Measurements from ENCODE around the gene SPATS1. TPM values are rescaled to one million over a fixed set of nuclear protein-coding genes. Genes with fewer than 3 reads are reported as not detected.

Gene SPATS1
- polyA plus RNA-seq, 1 donor (not counting 4 experiments of a cell fraction or from before 2014, with no cell fraction given), result not detected

GRCh38 chr6:44301782-44302564, 40.5 kb upstream of the SPATS1 start:
- Histone ChIP-seq H4K20me1 (ENCODE audit: control insufficient read depth, extremely low read depth, insufficient read depth, low read length) (no peaks in the 10 kb centered on the region), H3K79me2 (ENCODE audit: control insufficient read depth, insufficient read depth, low read length) (no peaks in the 10 kb centered on the region), H3K36me3 (ENCODE audit: control insufficient read depth in 2 of 2, extremely low read depth in 1 of 2, insufficient read depth in 2 of 2, low read length in 2 of 2) (peaks cover 45 to 46% of the 10 kb centered on the region in 2 experiments), H3K9me1 (ENCODE audit: control insufficient read depth, extremely low read depth, insufficient read depth, low read length) (peaks cover 2% of the 10 kb centered on the region), H3K4me3 (ENCODE audit: control insufficient read depth in 2 of 3, extremely low read depth in 1 of 3, insufficient read depth in 2 of 3, low read depth in 1 of 3, low read length in 3 of 3) (no peak overlapping the region), H3K4me2 (ENCODE audit: control insufficient read depth, extremely low read depth, insufficient read depth, low read depth, low read length) (no peak overlapping the region), H2AFZ (ENCODE audit: control insufficient read depth, low read length) (no peak overlapping the region), H3K4me1 (ENCODE audit: control insufficient read depth, extremely low read depth, insufficient read depth, low read length) (peaks cover 7% of the 10 kb centered on the region), H3K27ac (ENCODE audit: control insufficient read depth, insufficient read depth, low read length) (no peak overlapping the region), H3K9ac (ENCODE audit: control insufficient read depth, extremely low read depth, insufficient read depth, low read length) (no peak overlapping the region), H3K9me3 (ENCODE audit: control insufficient read depth, low read depth, low read length) (no peaks in the 10 kb centered on the region), H3K27me3 (ENCODE audit: control insufficient read depth, extremely low read depth, insufficient read depth, low read length) (peaks cover 18% of the 10 kb centered on the region)
- dilution Hi-C loops (cut with MboI; ENCODE audit: extremely low pct_ligation_motif_present, low sequenced_read_pairs), result no loop called here
- DNase-seq (ENCODE audit: low read depth, low spot score) (no peak), FAIRE-seq (no peak)
- no peak for TF ChIP-seq CTCF (optimal IDR thresholded peaks at IDR 0.05 in 1 of 3, IDR thresholded peaks at IDR 0.05 in 1 of 3, conservative IDR thresholded peaks at IDR 0.05 in 1 of 3; ENCODE audit: extremely low read depth in 1 of 3, insufficient read depth in 2 of 3, low read length in 3 of 3)
- TF ChIP-seq EZH2 (IDR thresholded peaks at IDR 0.05; ENCODE audit: low read length), result no peak

GRCh38 chr6:44302856-44303255, 39.6 kb upstream of the SPATS1 start:
- peaks cover 47 to 48% of the 10 kb centered on the region in 2 experiments for H3K36me3 ChIP-seq (ENCODE audit: control insufficient read depth in 2 of 2, extremely low read depth in 1 of 2, insufficient read depth in 2 of 2, low read length in 2 of 2)
- peaks cover 2% of the 10 kb centered on the region for H3K4me1 ChIP-seq (ENCODE audit: control insufficient read depth, extremely low read depth, insufficient read depth, low read length)
- FAIRE-seq, result no peak
- no peaks in the 10 kb centered on the region for H3K79me2 ChIP-seq (ENCODE audit: control insufficient read depth, insufficient read depth, low read length)
- no peak overlapping the region for H3K27ac ChIP-seq (ENCODE audit: control insufficient read depth, insufficient read depth, low read length)
- TF ChIP-seq EZH2 (IDR thresholded peaks at IDR 0.05; ENCODE audit: low read length), result no peak
- no peak for TF ChIP-seq CTCF (optimal IDR thresholded peaks at IDR 0.05 in 1 of 3, IDR thresholded peaks at IDR 0.05 in 1 of 3, conservative IDR thresholded peaks at IDR 0.05 in 1 of 3; ENCODE audit: extremely low read depth in 1 of 3, insufficient read depth in 2 of 3, low read length in 3 of 3)
- no peak overlapping the region for H3K4me3 ChIP-seq (ENCODE audit: control insufficient read depth in 2 of 3, extremely low read depth in 1 of 3, insufficient read depth in 2 of 3, low read depth in 1 of 3, low read length in 3 of 3)
- H3K9ac ChIP-seq (ENCODE audit: control insufficient read depth, extremely low read depth, insufficient read depth, low read length), result no peak overlapping the region
- no peaks in the 10 kb centered on the region for H3K9me3 ChIP-seq (ENCODE audit: control insufficient read depth, low read depth, low read length)
- H2AFZ ChIP-seq (ENCODE audit: control insufficient read depth, low read length), result no peak overlapping the region
- no peak for DNase-seq (ENCODE audit: low read depth, low spot score)
- H4K20me1 ChIP-seq (ENCODE audit: control insufficient read depth, extremely low read depth, insufficient read depth, low read length), result no peaks in the 10 kb centered on the region
- no peak overlapping the region for H3K4me2 ChIP-seq (ENCODE audit: control insufficient read depth, extremely low read depth, insufficient read depth, low read depth, low read length)
- peaks cover 2% of the 10 kb centered on the region for H3K9me1 ChIP-seq (ENCODE audit: control insufficient read depth, extremely low read depth, insufficient read depth, low read length)
- dilution Hi-C loops (cut with MboI; ENCODE audit: extremely low pct_ligation_motif_present, low sequenced_read_pairs), result no loop called here
- H3K27me3 ChIP-seq (ENCODE audit: control insufficient read depth, extremely low read depth, insufficient read depth, low read length), result peaks cover 9% of the 10 kb centered on the region
